ENCODE data around the gene ZFYVE28.

Gene ZFYVE28

GRCh38 chr4:2366252-2367192 is 51.9 kb downstream of the ZFYVE28 start:
- Histone ChIP-seq H3K4me1 (peaks cover 18% of the 10 kb centered on the region), H3K4me3 (ENCODE audit: low read depth, low read length) (no peak overlapping the region), H3K4me2 (ENCODE audit: low read length) (no peak overlapping the region), H3K36me3 (ENCODE audit: control insufficient read depth, insufficient read depth, low read length) (no peaks in the 10 kb centered on the region), H3K79me2 (no peaks in the 10 kb centered on the region), H3K27me3 (ENCODE audit: control insufficient read depth, insufficient read depth, low read length) (no peaks in the 10 kb centered on the region), H3K9ac (no peak overlapping the region), H2AFZ (no peak overlapping the region), H3K9me3 (ENCODE audit: control insufficient read depth, low read length) (no peaks in the 10 kb centered on the region), H3K27ac (no peak overlapping the region)
- TF ChIP-seq CTCF (IDR thresholded peaks at IDR 0.05) = no peak

GRCh38 chr4:2365913-2366210 is 52.6 kb downstream of the ZFYVE28 start:
- no peak overlapping the region for H3K27ac ChIP-seq
- no peaks in the 10 kb centered on the region for H3K36me3 ChIP-seq (ENCODE audit: control insufficient read depth, insufficient read depth, low read length)
- no peak overlapping the region for H3K4me2 ChIP-seq (ENCODE audit: low read length)
- no peaks in the 10 kb centered on the region for H3K79me2 ChIP-seq
- no peak overlapping the region for H3K4me3 ChIP-seq (ENCODE audit: low read depth, low read length)
- H2AFZ ChIP-seq = no peak overlapping the region
- no peaks in the 10 kb centered on the region for H3K27me3 ChIP-seq (ENCODE audit: control insufficient read depth, insufficient read depth, low read length)
- no peak for TF ChIP-seq CTCF (IDR thresholded peaks at IDR 0.05)
- H3K4me1 ChIP-seq = peaks cover 18% of the 10 kb centered on the region
- no peaks in the 10 kb centered on the region for H3K9me3 ChIP-seq (ENCODE audit: control insufficient read depth, low read length)
- no peak overlapping the region for H3K9ac ChIP-seq

GRCh38 chr4:2365054-2365912 is 53.2 kb downstream of the ZFYVE28 start:
- peak overlapping the region; percentile 0 for H3K4me3 ChIP-seq (ENCODE audit: low read depth, low read length)
- peak overlapping the region; percentile 32 for H3K4me2 ChIP-seq (ENCODE audit: low read length)
- H3K79me2 ChIP-seq = no peaks in the 10 kb centered on the region
- H3K27me3 ChIP-seq (ENCODE audit: control insufficient read depth, insufficient read depth, low read length) = no peaks in the 10 kb centered on the region
- peak overlapping the region; percentile 78 for H2AFZ ChIP-seq
- H3K9me3 ChIP-seq (ENCODE audit: control insufficient read depth, low read length) = no peaks in the 10 kb centered on the region
- no peak for TF ChIP-seq CTCF (IDR thresholded peaks at IDR 0.05)
- no peak overlapping the region for H3K27ac ChIP-seq
- no peaks in the 10 kb centered on the region for H3K36me3 ChIP-seq (ENCODE audit: control insufficient read depth, insufficient read depth, low read length)
- H3K9ac ChIP-seq = no peak overlapping the region
- peaks cover 18% of the 10 kb centered on the region for H3K4me1 ChIP-seq

- no peak for TF ChIP-seq CTCF (IDR thresholded peaks at IDR 0.05)
- H3K4me3 ChIP-seq (ENCODE audit: low read depth, low read length) = peak overlapping the region; percentile 0
- H3K4me2 ChIP-seq (ENCODE audit: low read length) = peak overlapping the region; percentile 32
- H3K27ac ChIP-seq = peak overlapping the region; percentile 80
- peaks cover 2% of the 10 kb centered on the region for H3K79me2 ChIP-seq
- H3K4me1 ChIP-seq = peaks cover 18% of the 10 kb centered on the region
- H3K27me3 ChIP-seq (ENCODE audit: control insufficient read depth, insufficient read depth, low read length) = no peaks in the 10 kb centered on the region
- H2AFZ ChIP-seq = peak overlapping the region; percentile 78
- no peak overlapping the region for H3K9ac ChIP-seq
- no peaks in the 10 kb centered on the region for H3K9me3 ChIP-seq (ENCODE audit: control insufficient read depth, low read length)
- H3K36me3 ChIP-seq (ENCODE audit: control insufficient read depth, insufficient read depth, low read length) = no peaks in the 10 kb centered on the region
Measured at GRCh38 chr4:2364654-2365053, 53.8 kb downstream of the ZFYVE28 start.
